ENCODE measurements around the gene WDR54.

GRCh38 chr2:74474899-74475298, 53.4 kb downstream of the WDR54 start:
- TF ChIP-seq, protein P1, sequence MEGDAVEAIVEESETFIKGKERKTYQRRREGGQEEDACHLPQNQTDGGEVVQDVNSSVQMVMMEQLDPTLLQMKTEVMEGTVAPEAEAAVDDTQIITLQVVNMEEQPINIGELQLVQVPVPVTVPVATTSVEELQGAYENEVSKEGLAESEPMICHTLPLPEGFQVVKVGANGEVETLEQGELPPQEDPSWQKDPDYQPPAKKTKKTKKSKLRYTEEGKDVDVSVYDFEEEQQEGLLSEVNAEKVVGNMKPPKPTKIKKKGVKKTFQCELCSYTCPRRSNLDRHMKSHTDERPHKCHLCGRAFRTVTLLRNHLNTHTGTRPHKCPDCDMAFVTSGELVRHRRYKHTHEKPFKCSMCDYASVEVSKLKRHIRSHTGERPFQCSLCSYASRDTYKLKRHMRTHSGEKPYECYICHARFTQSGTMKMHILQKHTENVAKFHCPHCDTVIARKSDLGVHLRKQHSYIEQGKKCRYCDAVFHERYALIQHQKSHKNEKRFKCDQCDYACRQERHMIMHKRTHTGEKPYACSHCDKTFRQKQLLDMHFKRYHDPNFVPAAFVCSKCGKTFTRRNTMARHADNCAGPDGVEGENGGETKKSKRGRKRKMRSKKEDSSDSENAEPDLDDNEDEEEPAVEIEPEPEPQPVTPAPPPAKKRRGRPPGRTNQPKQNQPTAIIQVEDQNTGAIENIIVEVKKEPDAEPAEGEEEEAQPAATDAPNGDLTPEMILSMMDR (IDR thresholded peaks at IDR 0.05) = no peak
- TF ChIP-seq POLR2A (IDR thresholded peaks at IDR 0.05) = no peak

All from body of pancreas (tissue), 4 donors.